GM12873 (cell line): ENCODE data around the gene SLAMF6.

Experiments
- TF ChIP-seq, protein P1 (sequence below): IDR thresholded peaks from 2 replicates; pipeline ENCODE4 v1.5.1; 2012; ENCODE audit warnings: low read depth, mild to moderate bottlenecking, moderate library complexity, low read length, control low read depth; ENCODE audit not compliant: insufficient read depth; ENCODE audit errors: missing control alignments

SLAMF6 gene

DNA sequence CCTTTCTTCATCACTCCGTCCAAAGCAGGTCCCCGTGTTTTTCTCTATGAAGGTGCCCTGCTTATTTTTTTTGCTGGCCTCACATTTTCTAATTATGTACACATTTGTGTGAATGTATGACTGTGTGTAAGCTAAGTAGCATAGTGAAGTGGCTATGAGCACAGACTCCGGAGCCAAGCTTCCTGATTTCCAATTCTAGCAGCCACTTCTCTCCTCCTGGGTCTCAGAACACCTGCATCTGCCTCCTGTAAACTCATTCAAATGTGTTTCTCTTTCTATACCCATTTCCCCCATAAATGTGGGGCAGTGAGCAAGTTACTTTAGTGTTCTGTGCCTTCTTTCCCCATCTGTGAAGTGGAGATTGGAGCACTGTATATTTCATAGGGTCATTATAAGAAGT lies 2.1 kb downstream of the SLAMF6 start:
- TF ChIP-seq, protein P1, sequence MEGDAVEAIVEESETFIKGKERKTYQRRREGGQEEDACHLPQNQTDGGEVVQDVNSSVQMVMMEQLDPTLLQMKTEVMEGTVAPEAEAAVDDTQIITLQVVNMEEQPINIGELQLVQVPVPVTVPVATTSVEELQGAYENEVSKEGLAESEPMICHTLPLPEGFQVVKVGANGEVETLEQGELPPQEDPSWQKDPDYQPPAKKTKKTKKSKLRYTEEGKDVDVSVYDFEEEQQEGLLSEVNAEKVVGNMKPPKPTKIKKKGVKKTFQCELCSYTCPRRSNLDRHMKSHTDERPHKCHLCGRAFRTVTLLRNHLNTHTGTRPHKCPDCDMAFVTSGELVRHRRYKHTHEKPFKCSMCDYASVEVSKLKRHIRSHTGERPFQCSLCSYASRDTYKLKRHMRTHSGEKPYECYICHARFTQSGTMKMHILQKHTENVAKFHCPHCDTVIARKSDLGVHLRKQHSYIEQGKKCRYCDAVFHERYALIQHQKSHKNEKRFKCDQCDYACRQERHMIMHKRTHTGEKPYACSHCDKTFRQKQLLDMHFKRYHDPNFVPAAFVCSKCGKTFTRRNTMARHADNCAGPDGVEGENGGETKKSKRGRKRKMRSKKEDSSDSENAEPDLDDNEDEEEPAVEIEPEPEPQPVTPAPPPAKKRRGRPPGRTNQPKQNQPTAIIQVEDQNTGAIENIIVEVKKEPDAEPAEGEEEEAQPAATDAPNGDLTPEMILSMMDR: no peak

DNA sequence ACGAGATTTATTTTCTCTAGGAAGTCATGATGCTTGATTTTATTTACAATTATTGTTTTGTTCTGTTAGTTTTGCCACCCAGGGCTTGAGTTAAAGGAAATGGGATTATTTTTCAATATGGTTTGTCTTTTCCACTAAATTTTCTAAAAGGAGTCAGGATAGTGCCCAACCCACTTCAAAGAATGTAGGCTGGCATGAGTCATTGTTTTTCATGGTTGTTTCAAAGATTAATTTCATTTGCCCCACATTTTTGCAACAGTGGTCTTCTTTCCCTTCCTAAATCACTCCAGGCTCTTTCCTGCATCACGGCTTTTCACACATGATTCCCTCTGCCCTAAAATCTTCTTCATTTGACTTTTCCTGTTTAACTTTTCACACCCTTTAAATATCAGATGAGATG lies 2.5 kb downstream of the SLAMF6 start:
- TF ChIP-seq, protein P1: no peak

GRCh38 chr1:160519642-160520435 lies 3.2 kb downstream of the SLAMF6 start:
- TF ChIP-seq, protein P1: peak; percentile 46

GRCh38 chr1:160504651-160505050 lies 18.4 kb downstream of the SLAMF6 start:
- TF ChIP-seq, protein P1: no peak

- TF ChIP-seq, protein P1: no peak
Observed at GRCh38 chr1:160503087-160503486, 20.0 kb downstream of the SLAMF6 start.

- TF ChIP-seq, protein P1: no peak
Observed at GRCh38 chr1:160500321-160500990, 22.6 kb downstream of the SLAMF6 start.

DNA sequence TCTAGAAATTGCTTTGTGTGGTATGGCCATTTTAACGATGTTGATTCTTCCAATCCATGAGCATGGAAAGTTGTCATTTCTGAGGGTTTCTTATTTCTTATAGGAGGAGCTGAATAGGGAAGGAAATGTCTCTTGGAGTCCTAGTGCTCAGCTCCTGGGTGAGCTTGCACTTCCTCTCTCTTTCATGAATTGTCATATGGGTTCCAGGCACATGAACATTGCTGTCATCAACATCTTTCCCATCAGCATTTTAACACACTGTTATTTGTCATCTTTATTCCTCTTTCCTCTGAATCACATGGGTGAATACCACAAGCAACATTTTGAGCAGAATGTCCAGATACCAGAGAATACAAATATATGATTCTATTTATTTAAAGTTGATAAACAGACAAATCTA lies 23.4 kb downstream of the SLAMF6 start:
- TF ChIP-seq, protein P1: no peak
